Measurements from ENCODE around the gene ENTPD2.

ENTPD2 gene

DNA sequence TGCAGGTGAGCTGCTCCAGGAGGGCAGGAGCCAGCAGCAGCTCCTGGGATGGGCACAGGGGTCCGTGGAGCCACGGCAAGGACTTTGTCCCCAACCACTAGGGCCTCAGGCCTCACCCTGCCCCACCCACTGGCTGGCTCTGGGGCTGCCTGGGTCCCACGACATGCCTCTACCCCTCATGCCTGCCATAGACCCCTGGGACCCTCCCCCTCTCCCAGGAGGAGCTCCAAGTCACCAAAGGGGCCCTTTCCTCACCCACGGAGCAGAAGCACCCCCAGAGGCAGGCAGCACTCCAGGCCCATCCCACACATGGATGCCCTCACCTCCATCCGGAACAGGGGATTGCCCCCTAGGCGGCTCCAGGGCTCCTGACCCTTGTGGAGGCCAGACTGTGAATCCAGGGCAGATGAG is 32.3 kb downstream of the ENTPD2 start:
- Histone ChIP-seq H3K9me3 (ENCODE audit: control insufficient read depth, insufficient read depth, low read length) (no peaks in the 10 kb centered on the region), H3K4me1 (ENCODE audit: control insufficient read depth, insufficient read depth, low read length) (peaks cover 3% of the 10 kb centered on the region), H3K36me3 (ENCODE audit: control insufficient read depth, insufficient read depth, low read length) (no peaks in the 10 kb centered on the region; the same call in 1 of the 2 replicates), H3K4me3 (ENCODE audit: low read length) (no peak overlapping the region), H3K27ac (ENCODE audit: low read length) (no peak overlapping the region), H3K27me3 (ENCODE audit: control insufficient read depth, insufficient read depth, low read length) (no peaks in the 10 kb centered on the region)
- whole genome bisulfite sequencing (ENCODE audit: insufficient coverage, insufficient read length): no CpG with 5 or more reads among the region's 6 CpGs
- DNase-seq (ENCODE audit: low read depth, low spot score): no peak

DNA sequence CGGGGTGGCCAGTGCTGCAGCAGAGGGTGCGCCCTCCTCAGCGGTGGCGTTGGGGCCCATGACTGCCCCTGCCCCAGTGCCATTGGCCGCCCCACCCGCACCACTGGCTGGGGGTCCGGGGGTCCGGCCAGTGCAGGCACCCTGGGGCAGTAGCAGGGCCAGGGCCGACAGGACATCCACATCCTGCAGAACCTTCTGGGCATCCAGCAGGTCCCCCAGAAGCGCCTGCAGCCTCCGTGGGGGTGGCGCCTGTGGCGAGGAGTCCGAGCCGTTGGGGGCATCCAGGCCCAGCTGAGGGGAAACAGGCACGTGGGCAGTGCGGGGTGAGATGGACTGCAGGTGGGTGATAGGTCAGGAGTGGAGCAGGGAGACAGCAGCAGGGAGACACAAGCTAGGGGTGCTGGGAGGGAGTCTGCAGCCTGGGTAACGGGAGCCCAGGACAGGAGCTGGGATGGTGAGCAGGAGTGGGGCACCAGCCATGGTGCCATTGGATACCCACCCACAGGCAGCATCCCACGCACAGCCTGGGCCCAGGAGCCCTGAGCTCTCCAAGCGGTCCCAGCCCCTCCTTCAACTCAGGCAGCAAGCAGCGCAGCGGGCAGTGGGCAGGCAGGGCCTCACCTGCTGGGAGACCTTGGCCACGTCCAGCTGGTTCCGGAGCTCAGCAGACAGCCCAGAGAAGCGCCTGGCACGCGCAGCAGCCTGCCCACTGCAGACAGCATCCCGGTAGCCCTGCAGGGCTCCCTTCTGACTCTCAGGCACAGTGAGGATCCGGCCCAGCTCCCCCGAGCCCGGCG is 32.9 kb downstream of the ENTPD2 start:
- Histone ChIP-seq H3K27ac (ENCODE audit: low read length) (no peak overlapping the region), H3K27me3 (ENCODE audit: control insufficient read depth, insufficient read depth, low read length) (no peaks in the 10 kb centered on the region), H3K4me3 (ENCODE audit: low read length) (no peak overlapping the region), H3K4me1 (ENCODE audit: control insufficient read depth, insufficient read depth, low read length) (peaks cover 3% of the 10 kb centered on the region), H3K36me3 (ENCODE audit: control insufficient read depth, insufficient read depth, low read length) (no peaks in the 10 kb centered on the region; the same call in 1 of the 2 replicates), H3K9me3 (ENCODE audit: control insufficient read depth, insufficient read depth, low read length) (no peaks in the 10 kb centered on the region)
- DNase-seq (ENCODE audit: low read depth, low spot score): no peak
- WGBS (ENCODE audit: insufficient coverage, insufficient read length): no CpG with 5 or more reads among the region's 32 CpGs

DNA sequence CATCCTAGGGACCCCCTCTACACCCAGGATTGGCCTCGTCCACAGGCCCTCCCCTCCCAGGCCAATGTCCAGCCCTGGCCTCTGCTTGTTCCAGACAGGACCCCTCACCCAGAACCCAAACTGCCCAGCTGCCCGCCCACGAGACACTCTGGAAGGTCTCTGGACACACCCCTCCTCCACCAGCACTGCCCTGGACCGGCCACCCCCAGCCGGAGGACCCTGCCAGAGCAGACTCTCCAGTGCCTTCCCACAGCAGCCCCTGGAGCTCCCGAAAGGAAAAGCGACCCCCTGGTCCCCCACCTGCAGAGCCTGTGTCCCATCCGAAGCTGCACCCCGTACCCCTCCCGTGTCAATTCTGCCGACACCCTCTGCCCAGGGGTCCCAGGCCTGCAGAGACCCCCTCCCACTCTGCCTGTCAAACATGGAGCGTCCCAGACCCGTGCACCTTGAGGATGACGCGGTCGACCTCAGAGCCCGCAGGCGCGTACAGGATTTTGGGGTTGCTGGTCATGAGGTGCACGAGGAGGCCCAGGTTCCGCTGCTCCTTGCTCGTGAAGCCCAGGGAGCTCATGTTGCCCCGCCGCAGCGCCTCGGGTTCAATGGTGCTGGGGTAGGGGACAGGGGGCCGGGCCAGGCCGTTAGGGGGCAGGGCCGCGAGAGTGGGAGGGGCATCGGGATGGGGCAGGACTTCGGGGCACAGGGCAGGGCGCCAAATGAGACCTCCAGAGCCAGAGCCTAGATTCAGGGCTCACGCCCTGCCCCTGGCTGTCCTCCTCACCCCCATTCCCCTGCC is 33.8 kb downstream of the ENTPD2 start:
- DNase-seq (ENCODE audit: low read depth, low spot score): no peak
- H3K27me3 ChIP-seq (ENCODE audit: control insufficient read depth, insufficient read depth, low read length): no peaks in the 10 kb centered on the region
- no peaks in the 10 kb centered on the region for H3K9me3 ChIP-seq (ENCODE audit: control insufficient read depth, insufficient read depth, low read length)
- peaks cover 3% of the 10 kb centered on the region for H3K4me1 ChIP-seq (ENCODE audit: control insufficient read depth, insufficient read depth, low read length)
- no peak overlapping the region for H3K4me3 ChIP-seq (ENCODE audit: low read length)
- H3K27ac ChIP-seq (ENCODE audit: low read length): no peak overlapping the region
- no peaks in the 10 kb centered on the region for H3K36me3 ChIP-seq (ENCODE audit: control insufficient read depth, insufficient read depth, low read length)
- no CpG with 5 or more reads among the region's 34 CpGs for WGBS (ENCODE audit: insufficient coverage, insufficient read length)

DNA sequence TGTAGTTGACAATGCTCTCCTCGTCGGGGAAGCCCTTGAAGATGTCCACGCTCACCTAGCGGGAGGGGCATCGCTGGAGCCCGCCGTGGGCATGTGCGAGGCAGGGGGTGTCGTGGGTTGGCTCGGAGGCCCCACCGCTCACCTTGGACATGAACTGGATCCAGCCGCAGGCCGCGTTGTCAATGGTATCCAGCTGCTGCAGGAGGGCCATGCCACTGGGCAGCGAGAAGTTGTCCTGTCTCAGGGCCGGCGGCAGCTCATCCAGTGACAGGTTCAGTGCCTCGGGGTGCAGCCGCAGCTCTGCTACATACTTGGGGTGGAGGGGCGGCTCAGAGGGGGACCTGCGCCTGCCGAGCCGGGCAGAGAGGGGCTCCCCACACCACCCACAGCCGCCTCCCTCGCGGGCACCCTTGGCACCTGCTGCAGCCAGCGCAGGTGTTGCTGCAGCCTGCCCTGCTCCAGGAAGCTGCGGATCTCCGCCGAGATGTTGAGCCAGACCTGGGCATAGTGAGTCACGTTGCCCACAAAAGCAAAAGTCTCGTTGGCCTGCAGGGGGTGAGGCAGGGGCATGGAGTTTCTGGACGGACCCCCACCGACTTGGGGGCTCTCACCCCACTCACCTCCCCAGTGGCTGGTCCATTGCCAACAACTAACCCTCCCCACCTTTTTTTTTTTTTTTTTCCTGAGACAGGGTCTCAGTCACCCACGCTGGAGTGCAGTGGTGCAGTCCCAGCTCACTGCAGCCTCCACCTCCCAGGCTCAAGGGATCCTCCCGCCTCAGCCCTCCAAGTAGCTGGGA is 34.9 kb downstream of the ENTPD2 start:
- H3K27me3 ChIP-seq (ENCODE audit: control insufficient read depth, insufficient read depth, low read length): no peaks in the 10 kb centered on the region
- WGBS (ENCODE audit: insufficient coverage, insufficient read length): no CpG with 5 or more reads among the region's 36 CpGs
- no peak overlapping the region for H3K27ac ChIP-seq (ENCODE audit: low read length)
- no peaks in the 10 kb centered on the region for H3K9me3 ChIP-seq (ENCODE audit: control insufficient read depth, insufficient read depth, low read length)
- H3K4me3 ChIP-seq (ENCODE audit: low read length): no peak overlapping the region
- DNase-seq (ENCODE audit: low read depth, low spot score): no peak
- H3K36me3 ChIP-seq (ENCODE audit: control insufficient read depth, insufficient read depth, low read length): no peaks in the 10 kb centered on the region
- H3K4me1 ChIP-seq (ENCODE audit: control insufficient read depth, insufficient read depth, low read length): peaks cover 3% of the 10 kb centered on the region

DNA sequence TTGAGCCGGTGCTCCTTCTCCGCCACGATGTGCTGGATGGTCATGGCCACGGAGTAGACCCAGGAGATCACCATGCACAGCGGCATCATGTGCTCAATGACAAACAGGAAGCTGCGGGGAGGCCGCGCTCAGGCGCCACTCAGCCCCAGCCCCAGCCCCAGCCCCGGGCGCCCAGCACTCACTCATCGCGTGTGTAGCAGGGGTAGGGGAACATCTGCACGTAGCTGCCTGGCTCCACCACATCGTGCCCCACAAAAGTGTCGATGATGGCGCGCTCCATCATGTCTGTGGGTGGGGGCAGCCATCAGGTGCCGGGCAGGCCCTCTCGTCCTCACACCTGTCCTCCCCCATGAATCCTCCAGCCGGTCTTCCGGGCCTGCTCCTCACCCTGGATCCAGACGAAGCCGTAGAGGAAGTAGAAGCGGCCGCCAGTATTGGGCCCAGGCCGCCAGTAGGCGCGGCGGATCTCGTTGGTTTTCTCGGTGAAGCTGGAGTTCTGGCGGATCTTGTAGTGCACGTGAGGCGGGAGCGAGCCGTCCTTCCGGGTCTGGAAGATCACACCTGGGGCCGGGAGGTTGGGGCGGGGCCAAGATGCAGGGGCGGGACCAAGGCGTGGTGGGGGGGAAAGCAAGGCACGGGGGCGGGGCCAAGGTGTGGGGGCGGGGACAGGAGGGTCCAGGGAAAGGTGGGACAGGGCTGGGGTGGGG is 35.9 kb downstream of the ENTPD2 start:
- Histone ChIP-seq H3K27ac (ENCODE audit: low read length) (no peak overlapping the region), H3K27me3 (ENCODE audit: control insufficient read depth, insufficient read depth, low read length) (no peaks in the 10 kb centered on the region), H3K36me3 (ENCODE audit: control insufficient read depth, insufficient read depth, low read length) (no peaks in the 10 kb centered on the region), H3K4me3 (ENCODE audit: low read length) (no peak overlapping the region), H3K4me1 (ENCODE audit: control insufficient read depth, insufficient read depth, low read length) (peaks cover 4% of the 10 kb centered on the region), H3K9me3 (ENCODE audit: control insufficient read depth, insufficient read depth, low read length) (no peaks in the 10 kb centered on the region)
- no peak for DNase-seq (ENCODE audit: low read depth, low spot score)
- no CpG with 5 or more reads among the region's 45 CpGs for WGBS (ENCODE audit: insufficient coverage, insufficient read length)

DNA sequence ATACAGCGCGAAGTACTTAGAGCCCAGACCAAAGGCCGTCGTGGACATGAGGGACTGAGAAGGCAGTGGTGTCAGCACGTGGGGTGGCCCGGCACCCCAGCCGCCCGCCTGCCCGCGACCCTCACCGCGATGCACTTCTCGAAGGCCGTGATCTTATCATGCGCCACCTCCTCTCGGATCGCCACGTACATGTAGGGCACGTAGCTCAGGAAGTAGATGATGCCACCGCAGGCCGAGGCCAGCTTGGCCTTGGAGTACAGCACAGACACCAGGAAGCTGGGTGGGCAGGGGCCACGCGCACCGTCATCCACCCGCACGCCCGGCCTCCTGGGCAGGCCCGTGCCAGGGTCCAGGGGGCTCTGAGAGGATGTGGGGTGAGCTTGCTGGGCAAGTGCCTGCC is 36.8 kb downstream of the ENTPD2 start:
- no peak for DNase-seq (ENCODE audit: low read depth, low spot score)
- Histone ChIP-seq H3K4me3 (ENCODE audit: low read length) (no peak overlapping the region), H3K27ac (ENCODE audit: low read length) (no peak overlapping the region), H3K36me3 (ENCODE audit: control insufficient read depth, insufficient read depth, low read length) (no peaks in the 10 kb centered on the region), H3K9me3 (ENCODE audit: control insufficient read depth, insufficient read depth, low read length) (no peaks in the 10 kb centered on the region), H3K4me1 (ENCODE audit: control insufficient read depth, insufficient read depth, low read length) (peaks cover 2% of the 10 kb centered on the region; the same call in 1 of the 2 replicates), H3K27me3 (ENCODE audit: control insufficient read depth, insufficient read depth, low read length) (no peaks in the 10 kb centered on the region)
- WGBS (ENCODE audit: insufficient coverage, insufficient read length): no CpG with 5 or more reads among the region's 28 CpGs

DNA sequence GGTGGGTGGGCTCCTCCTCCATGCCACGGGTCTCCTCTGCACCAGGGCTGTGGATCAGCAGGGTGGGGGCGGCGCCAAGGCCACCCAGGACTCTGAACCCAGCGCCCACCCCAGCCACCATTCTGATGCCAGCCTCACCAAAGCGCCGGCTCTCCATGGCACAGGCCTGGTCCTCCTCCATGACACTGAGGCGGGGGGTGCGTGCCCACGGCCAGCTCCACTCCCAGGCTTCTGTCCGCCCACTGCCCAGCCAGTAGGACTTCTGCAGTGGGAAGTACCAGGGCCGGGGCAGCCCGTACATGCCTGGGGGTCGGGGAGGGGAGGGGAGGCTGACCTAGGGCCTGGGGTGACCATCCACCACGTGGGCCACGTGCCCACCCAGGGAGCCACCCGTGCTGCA is 37.4 kb downstream of the ENTPD2 start:
- Histone ChIP-seq H3K27ac (ENCODE audit: low read length) (no peak overlapping the region), H3K4me3 (ENCODE audit: low read length) (no peak overlapping the region), H3K4me1 (ENCODE audit: control insufficient read depth, insufficient read depth, low read length) (peaks cover 2% of the 10 kb centered on the region; the same call in 1 of the 2 replicates), H3K9me3 (ENCODE audit: control insufficient read depth, insufficient read depth, low read length) (no peaks in the 10 kb centered on the region), H3K36me3 (ENCODE audit: control insufficient read depth, insufficient read depth, low read length) (no peaks in the 10 kb centered on the region), H3K27me3 (ENCODE audit: control insufficient read depth, insufficient read depth, low read length) (no peaks in the 10 kb centered on the region)
- WGBS (ENCODE audit: insufficient coverage, insufficient read length): no CpG with 5 or more reads among the region's 16 CpGs
- DNase-seq (ENCODE audit: low read depth, low spot score): no peak

DNA sequence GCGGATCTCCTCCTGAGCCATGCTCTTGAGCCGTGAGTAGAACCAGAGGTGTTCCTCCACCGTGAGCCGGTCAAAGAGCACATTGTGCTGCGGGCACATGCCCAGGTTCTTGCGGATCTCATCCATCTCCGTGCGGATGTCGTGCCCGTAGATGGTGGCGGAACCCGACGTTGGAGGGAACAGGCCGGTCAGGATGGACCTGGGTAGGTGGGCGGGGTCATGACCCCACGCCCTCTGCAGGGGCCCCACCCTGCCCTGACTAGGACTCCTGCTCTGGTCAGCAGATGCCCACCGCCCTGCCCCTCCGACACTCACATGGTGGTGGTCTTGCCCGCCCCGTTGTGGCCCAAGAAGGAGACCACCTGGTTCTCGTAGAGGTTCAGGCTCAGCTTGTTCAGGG is 37.9 kb downstream of the ENTPD2 start:
- H3K4me3 ChIP-seq (ENCODE audit: low read length): no peak overlapping the region
- no peak for DNase-seq (ENCODE audit: low read depth, low spot score)
- no peaks in the 10 kb centered on the region for H3K36me3 ChIP-seq (ENCODE audit: control insufficient read depth, insufficient read depth, low read length)
- WGBS (ENCODE audit: insufficient coverage, insufficient read length): no CpG with 5 or more reads among the region's 21 CpGs
- no peak overlapping the region for H3K27ac ChIP-seq (ENCODE audit: low read length)
- peaks cover 2% of the 10 kb centered on the region; the same call in 1 of the 2 replicates for H3K4me1 ChIP-seq (ENCODE audit: control insufficient read depth, insufficient read depth, low read length)
- H3K27me3 ChIP-seq (ENCODE audit: control insufficient read depth, insufficient read depth, low read length): no peaks in the 10 kb centered on the region
- H3K9me3 ChIP-seq (ENCODE audit: control insufficient read depth, insufficient read depth, low read length): no peaks in the 10 kb centered on the region

DNA sequence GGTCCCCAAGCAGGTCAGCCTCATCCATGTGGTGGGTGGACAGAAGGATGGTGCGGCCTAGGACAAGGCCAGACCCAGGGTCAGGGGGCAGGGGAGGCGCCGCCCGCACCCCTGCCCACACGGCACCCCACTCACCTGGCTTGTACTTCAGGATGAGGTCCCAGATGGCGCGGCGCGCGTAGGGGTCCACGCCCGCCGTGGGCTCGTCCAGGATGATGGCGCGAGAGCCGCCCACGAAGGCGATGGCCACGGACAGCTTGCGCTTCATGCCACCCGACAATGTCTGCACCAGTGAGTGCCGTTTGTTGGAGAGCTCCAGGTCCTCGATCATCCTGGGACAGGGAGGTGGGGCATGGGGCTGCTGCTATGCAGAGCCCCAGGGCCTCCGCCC is 38.3 kb downstream of the ENTPD2 start:
- Histone ChIP-seq H3K4me1 (ENCODE audit: control insufficient read depth, insufficient read depth, low read length) (peaks cover 2% of the 10 kb centered on the region; the same call in 1 of the 2 replicates), H3K27ac (ENCODE audit: low read length) (no peak overlapping the region), H3K36me3 (ENCODE audit: control insufficient read depth, insufficient read depth, low read length) (no peaks in the 10 kb centered on the region), H3K27me3 (ENCODE audit: control insufficient read depth, insufficient read depth, low read length) (no peaks in the 10 kb centered on the region), H3K9me3 (ENCODE audit: control insufficient read depth, insufficient read depth, low read length) (no peaks in the 10 kb centered on the region), H3K4me3 (ENCODE audit: low read length) (no peak overlapping the region)
- WGBS (ENCODE audit: insufficient coverage, insufficient read length): no CpG with 5 or more reads among the region's 25 CpGs
- DNase-seq (ENCODE audit: low read depth, low spot score): no peak

Measured in iPS DF 6.9 (cell line).